MCF 10A (cell line): ENCODE data around the gene SBK1. TPM values are rescaled to one million over a fixed set of nuclear protein-coding genes. Genes with fewer than 3 reads are reported as not detected.
A peak's percentile ranks its signal among the peaks of the same experiment; 100 is the strongest.
"Not testable (repeated sequence)": the region's sequence is repeated elsewhere in the genome, so short reads cannot be mapped to it uniquely, and the experiment has no call there.

ENCODE experiments used
- BruUV-seq: library from RNA; stranded (reverse); fragments of 400-500 nt; replicated peaks from 2 replicates; lab custom pipeline; 2021; lab: Mats Ljungman, UMichigan
- CTCF ChIA-PET: fragments of 300-600 bp; sonication (Branson Sonifier 250); formaldehyde crosslinking; extraction: SDS; loops from one replicate; lab custom pipeline; 2021; ENCODE audit warnings: antibody characterized with exemption, inconsistent platforms; lab: Yijun Ruan, JAX
- POLR2A ChIA-PET: fragments of 300-600, 350-650 bp; sonication (Branson Sonifier 250); formaldehyde crosslinking; extraction: SDS; loops from one replicate; lab custom pipeline; 2020; ENCODE audit warnings: antibody characterized with exemption, inconsistent platforms; lab: Yijun Ruan, JAX
- DNase-seq: peaks from one replicate; pipeline ENCODE4 v3.0.0-alpha.2; 2018; ENCODE audit not compliant: unreplicated experiment
- H3K27ac Mint-ChIP-seq: one replicate; pipeline ENCODE4 v1.8.0; 2022; ENCODE audit warnings: mild to moderate bottlenecking, low read depth, mixed read lengths; ENCODE audit not compliant: unreplicated experiment
- H3K27me3 Mint-ChIP-seq: one replicate; pipeline ENCODE4 v1.8.0; 2022; ENCODE audit warnings: mixed read lengths; ENCODE audit not compliant: insufficient read depth, unreplicated experiment
- H3K36me3 Mint-ChIP-seq: one replicate; pipeline ENCODE4 v1.8.0; 2022; ENCODE audit warnings: mild to moderate bottlenecking, moderate library complexity, mixed read lengths; ENCODE audit not compliant: insufficient read depth, unreplicated experiment
- H3K4me1 Mint-ChIP-seq: one replicate; pipeline ENCODE4 v1.8.0; 2022; ENCODE audit warnings: mixed read lengths; ENCODE audit not compliant: insufficient read depth, unreplicated experiment
- H3K4me3 Mint-ChIP-seq: one replicate; pipeline ENCODE4 v1.8.0; 2022; ENCODE audit warnings: mild to moderate bottlenecking, moderate library complexity, mixed read lengths; ENCODE audit not compliant: unreplicated experiment
- H3K9me3 Mint-ChIP-seq: one replicate; pipeline ENCODE4 v1.8.0; 2022; ENCODE audit warnings: mixed read lengths; ENCODE audit not compliant: unreplicated experiment
- intact Hi-C: fragments of 100-400 bp; cut with micrococcal nuclease; formaldehyde crosslinking; loops from 2 replicates; pipeline ENCODE4 v1.14.1; 2022
- total RNA-seq: library from RNA; stranded (reverse); gene quantifications from 2 replicates; pipeline ENCODE4 v1.2.3, GENCODE V29; 2022

The SBK1 gene
- total RNA-seq, 1 experiment from 2014 or later: 0.14 TPM

- POLR2A ChIA-PET, H3K36me3 Mint-ChIP-seq, H3K27me3 Mint-ChIP-seq, BruUV-seq, H3K4me3 Mint-ChIP-seq, H3K9me3 Mint-ChIP-seq, DNase-seq, intact Hi-C loops, H3K27ac Mint-ChIP-seq, H3K4me1 Mint-ChIP-seq: not testable (repeated sequence)
- CTCF ChIA-PET: interaction anchor here (0.6 kb wide), 1 partner anchor 13 kb away, joined by 3 read pairs; no protein-coding TSS in a partner anchor
Measured at GRCh38 chr16:28330981-28331380, 38.7 kb downstream of the SBK1 start.

DNA sequence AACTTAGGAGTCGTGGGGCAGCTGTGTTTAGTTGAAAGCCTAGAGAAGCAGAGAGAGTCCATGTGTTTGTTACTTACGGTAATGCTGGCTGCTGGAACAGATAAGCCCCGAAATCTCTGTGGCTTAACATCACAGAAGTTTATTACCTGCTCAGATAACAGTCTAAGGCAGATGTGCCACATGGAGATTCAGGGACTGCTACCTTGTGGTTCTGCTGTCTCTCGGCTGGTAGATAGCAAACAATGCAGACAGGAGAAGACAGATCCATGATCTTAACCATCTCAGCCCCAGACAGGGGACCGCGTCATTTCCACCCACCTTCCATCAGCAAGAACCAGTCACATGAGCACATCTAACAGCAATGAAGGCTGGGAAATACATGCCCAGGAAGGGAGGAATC lies 40.3 kb downstream of the SBK1 start:
- intact Hi-C loops, BruUV-seq, H3K4me3 Mint-ChIP-seq, H3K36me3 Mint-ChIP-seq, POLR2A ChIA-PET, CTCF ChIA-PET, H3K27me3 Mint-ChIP-seq, H3K27ac Mint-ChIP-seq, H3K9me3 Mint-ChIP-seq, DNase-seq, H3K4me1 Mint-ChIP-seq: not testable (repeated sequence)

DNA sequence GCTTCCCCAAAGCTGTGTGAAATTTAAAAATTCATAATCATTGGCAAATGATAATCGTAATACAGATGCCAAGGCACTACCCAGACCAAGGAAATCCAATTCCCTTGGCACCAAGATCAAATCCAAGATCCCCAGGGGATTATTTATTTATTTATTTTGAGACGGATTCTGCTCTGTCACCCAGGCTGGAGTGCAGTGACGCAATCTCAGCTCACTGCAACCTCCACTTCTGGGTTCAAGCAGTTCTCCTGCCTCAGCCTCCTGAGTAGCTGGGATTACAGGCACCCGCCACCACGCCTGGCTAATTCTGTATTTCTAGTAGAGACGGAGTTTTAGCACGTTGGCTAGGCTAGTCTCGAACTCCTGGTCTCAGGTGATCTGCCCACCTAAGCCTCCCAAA lies 43.4 kb downstream of the SBK1 start:
- H3K9me3 Mint-ChIP-seq, POLR2A ChIA-PET, BruUV-seq, DNase-seq, H3K4me3 Mint-ChIP-seq, H3K27me3 Mint-ChIP-seq, H3K36me3 Mint-ChIP-seq, CTCF ChIA-PET, intact Hi-C loops, H3K27ac Mint-ChIP-seq, H3K4me1 Mint-ChIP-seq: not testable (repeated sequence)

DNA sequence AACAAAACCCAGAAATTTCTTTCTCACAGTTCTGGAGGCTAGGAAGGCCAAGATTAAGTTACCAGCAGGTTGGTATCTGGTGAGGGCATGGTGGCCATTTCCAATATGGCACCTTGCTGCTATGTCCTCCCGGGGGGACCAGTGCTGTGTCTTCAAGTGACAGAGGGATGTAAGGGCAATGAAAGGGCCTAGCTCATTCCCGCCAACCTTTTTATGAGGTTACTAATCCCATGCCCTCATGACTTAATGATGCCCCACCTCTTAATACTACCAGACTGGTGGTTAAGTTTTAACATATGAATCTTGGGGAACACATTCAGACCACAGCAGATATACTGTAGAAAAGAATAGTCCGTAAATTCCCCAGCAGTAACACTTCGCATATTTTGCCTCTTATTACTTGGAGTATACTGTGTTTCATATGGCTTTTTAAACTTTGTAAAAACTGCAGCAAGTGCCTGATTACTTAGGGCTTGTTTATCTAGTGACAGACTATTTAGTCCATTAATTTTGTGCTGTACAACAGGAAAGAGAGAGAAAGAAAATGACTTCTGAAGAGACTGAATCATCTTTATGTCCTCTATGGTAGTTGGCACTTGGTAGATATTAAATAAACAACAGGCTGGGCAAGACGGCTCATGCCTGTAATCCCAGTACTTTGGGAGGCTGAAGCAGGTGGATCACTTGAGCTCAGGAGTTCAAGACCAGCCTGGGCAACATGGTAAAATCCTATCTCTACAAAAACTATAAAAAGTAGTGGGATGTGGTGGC lies 44.8 kb downstream of the SBK1 start:
- intact Hi-C loops, H3K27me3 Mint-ChIP-seq, BruUV-seq, H3K4me1 Mint-ChIP-seq, H3K9me3 Mint-ChIP-seq, CTCF ChIA-PET, H3K27ac Mint-ChIP-seq, POLR2A ChIA-PET, H3K36me3 Mint-ChIP-seq, H3K4me3 Mint-ChIP-seq: not testable (repeated sequence)
- peak; percentile 26 for DNase-seq

GRCh38 chr16:28338230-28338629 lies 45.9 kb downstream of the SBK1 start:
- H3K27ac Mint-ChIP-seq, intact Hi-C loops, H3K36me3 Mint-ChIP-seq, POLR2A ChIA-PET, BruUV-seq, H3K9me3 Mint-ChIP-seq, H3K27me3 Mint-ChIP-seq, H3K4me3 Mint-ChIP-seq, H3K4me1 Mint-ChIP-seq, DNase-seq, CTCF ChIA-PET: not testable (repeated sequence)

DNA sequence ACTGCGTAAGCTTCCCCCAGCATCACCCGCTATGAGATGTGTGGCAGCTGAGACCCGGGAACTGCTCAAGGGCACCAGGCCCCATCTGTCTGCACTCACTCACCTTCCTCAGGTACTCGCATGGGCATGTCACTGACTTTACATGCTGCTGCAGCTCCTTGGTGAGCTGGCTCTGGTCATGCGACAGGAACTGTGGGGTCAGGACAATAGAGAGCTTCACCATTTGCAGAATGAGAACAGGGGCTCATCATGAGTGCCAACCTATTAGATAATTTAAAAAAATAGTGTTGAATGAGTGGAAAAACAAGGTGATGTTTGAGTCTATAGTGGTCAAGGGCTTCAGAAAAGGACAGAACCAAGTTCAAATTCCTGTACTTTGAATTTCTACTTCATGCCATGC lies 70.3 kb downstream of the SBK1 start:
- H3K9me3 Mint-ChIP-seq, H3K27me3 Mint-ChIP-seq, H3K4me1 Mint-ChIP-seq, H3K27ac Mint-ChIP-seq, H3K36me3 Mint-ChIP-seq, H3K4me3 Mint-ChIP-seq, intact Hi-C loops, POLR2A ChIA-PET, CTCF ChIA-PET, BruUV-seq: not testable (repeated sequence)
- peak; percentile 0 for DNase-seq

- H3K27ac Mint-ChIP-seq, POLR2A ChIA-PET, H3K4me3 Mint-ChIP-seq, H3K27me3 Mint-ChIP-seq, H3K9me3 Mint-ChIP-seq, intact Hi-C loops, H3K4me1 Mint-ChIP-seq, DNase-seq, BruUV-seq, H3K36me3 Mint-ChIP-seq, CTCF ChIA-PET: not testable (repeated sequence)
Measured at GRCh38 chr16:28363408-28363807, 71.1 kb downstream of the SBK1 start, which contains the start of gene NPIPB6. NPIPB6 (minus strand) TSS chr16:28363508; CDS start chr16:28362822, 686 bp downstream.

- H3K27me3 Mint-ChIP-seq, H3K36me3 Mint-ChIP-seq, H3K27ac Mint-ChIP-seq, CTCF ChIA-PET, BruUV-seq, H3K9me3 Mint-ChIP-seq, H3K4me3 Mint-ChIP-seq, intact Hi-C loops, H3K4me1 Mint-ChIP-seq, DNase-seq, POLR2A ChIA-PET: not testable (repeated sequence)
Measured at GRCh38 chr16:28364268-28365173, 72.2 kb downstream of the SBK1 start.

- POLR2A ChIA-PET, DNase-seq, H3K9me3 Mint-ChIP-seq, CTCF ChIA-PET, H3K36me3 Mint-ChIP-seq, H3K27me3 Mint-ChIP-seq, intact Hi-C loops, H3K4me1 Mint-ChIP-seq, H3K4me3 Mint-ChIP-seq, H3K27ac Mint-ChIP-seq, BruUV-seq: not testable (repeated sequence)
Measured at GRCh38 chr16:28367926-28368325, 75.6 kb downstream of the SBK1 start.
